SKM-1 treated with dmso at 0.1 percent for 144 hours (cell line): Measurements from ENCODE around the gene SLC6A11.
A peak's percentile ranks its signal among the peaks of the same experiment; 100 is the strongest.

Experiments
- DNase-seq: peaks from one replicate; lab custom pipeline; 2025; ENCODE audit not compliant: unreplicated experiment; lab: John Stamatoyannopoulos, UW

Gene SLC6A11

DNA sequence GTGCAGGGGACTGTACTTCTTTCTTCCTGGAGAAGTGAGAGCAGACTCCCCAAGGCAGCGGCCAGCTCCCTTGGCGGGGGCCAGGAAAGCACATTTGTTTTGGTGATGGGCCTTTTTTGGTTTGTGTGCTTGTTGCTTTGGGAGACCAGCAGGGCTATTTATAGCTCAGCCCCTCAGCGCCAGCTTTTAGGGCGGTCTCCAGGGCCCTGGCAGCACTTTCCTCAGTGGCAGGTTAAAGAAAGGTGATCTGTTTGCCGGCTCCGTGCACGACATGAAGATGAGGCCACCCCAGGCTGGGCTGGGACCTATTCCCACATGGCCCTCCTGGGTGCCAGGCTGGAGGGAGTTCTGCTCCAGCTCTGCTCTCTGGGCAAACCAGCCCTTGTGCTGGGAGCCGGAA is 21.8 kb downstream of the SLC6A11 start:
- DNase-seq = no peak

GRCh38 chr3:10839167-10839566 is 23.1 kb downstream of the SLC6A11 start:
- no peak for DNase-seq

GRCh38 chr3:10841100-10841499 is 25.1 kb downstream of the SLC6A11 start:
- no peak for DNase-seq

GRCh38 chr3:10843378-10843777 is 27.4 kb downstream of the SLC6A11 start:
- DNase-seq = no peak

DNA sequence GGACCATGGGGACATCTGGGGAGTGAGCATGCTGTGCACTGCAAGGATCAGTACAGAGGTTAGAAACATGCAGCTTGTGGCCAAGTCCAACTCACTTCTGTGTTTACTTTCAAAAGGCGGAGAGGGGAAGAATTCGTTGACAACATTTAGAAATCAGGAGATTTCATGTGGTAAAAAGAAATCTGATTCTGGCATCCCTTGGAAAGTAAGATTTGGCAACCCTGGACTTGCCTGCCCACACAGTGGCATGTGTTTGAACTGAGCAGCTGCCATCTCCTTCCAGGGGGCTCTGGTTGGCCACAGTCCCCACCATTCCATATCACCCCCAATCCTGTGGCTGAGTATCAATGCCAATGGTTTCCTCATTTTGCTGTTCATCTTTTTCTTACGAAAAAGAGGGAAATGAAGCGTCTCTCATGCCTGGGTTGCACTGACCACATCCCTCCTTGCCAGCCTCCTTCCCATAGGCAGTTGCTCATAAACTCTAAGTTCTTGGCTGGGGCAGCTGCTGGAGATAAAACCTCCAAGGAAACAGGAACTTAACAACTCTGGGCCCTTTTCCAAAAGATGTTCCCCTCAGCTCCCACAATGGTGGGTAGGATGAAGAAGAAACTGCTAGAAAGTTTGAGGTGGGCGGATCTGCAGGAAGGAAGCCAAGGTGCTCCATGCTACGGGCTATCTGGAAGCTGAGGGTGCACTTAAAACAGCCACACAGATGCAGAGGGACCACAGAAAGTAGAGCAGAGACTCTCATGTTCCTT is 29.2 kb downstream of the SLC6A11 start:
- peak; percentile 60 for DNase-seq

- DNase-seq = peak; percentile 83
Measured at GRCh38 chr3:10845839-10846656, 30.0 kb downstream of the SLC6A11 start.

GRCh38 chr3:10846657-10846975 is 30.6 kb downstream of the SLC6A11 start:
- no peak for DNase-seq

DNA sequence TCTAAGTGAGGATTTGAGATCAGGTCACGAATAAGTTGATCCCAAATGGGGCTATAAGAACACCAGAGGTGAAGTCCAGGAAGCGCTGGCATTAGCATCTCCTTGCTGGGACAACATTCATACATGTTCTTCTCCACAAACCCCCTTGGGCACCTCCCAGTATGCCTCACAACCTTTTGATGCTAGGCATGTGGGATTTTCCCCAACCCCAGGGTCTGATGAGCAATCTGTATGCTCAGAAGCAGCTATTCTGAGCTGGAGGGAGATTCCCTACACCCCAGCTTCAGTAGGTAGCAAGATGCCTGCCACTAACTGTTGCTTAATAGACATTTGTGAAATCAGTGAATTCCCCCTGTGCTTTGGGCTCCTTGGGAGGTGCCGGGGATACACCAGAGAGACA is 32.2 kb downstream of the SLC6A11 start:
- no peak for DNase-seq

GRCh38 chr3:10852066-10852808 is 36.2 kb downstream of the SLC6A11 start:
- DNase-seq = no peak

DNA sequence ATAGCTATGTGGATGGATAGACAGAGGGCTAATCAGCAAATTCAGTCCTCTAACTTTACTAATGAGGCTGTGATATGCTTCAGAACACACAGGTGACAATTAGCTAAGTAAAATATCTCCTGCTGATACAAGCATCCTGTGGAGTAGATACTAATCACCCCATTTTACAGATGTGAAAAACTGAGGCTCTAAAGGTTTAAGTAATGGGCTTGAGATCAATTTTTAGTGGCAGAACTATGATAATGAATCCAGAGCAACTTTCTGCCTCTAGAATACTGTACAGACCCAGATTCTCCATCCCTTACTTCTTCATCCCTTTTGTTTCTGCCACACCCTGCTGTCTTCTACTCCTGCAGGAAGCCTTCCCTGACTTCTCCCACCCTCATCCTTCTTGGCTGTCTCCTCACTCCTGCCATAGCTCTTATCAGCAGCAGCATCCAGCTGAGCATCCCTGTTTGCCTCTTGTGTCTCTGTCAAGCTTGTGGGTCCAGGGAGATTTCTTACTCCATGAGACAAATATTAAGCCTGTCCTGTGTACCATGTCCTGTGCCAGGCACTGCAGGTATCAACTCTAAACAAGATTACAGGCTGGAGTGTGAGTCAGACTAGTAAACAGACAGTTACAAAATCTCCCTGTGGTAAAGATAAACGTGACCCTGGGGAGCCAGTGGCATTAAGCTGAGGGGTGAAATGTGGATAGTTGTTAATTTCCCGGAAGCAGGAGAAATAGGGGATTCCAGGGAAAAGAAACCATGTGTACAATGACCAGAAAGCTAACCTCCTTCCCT is 39.2 kb downstream of the SLC6A11 start:
- DNase-seq = no peak

DNA sequence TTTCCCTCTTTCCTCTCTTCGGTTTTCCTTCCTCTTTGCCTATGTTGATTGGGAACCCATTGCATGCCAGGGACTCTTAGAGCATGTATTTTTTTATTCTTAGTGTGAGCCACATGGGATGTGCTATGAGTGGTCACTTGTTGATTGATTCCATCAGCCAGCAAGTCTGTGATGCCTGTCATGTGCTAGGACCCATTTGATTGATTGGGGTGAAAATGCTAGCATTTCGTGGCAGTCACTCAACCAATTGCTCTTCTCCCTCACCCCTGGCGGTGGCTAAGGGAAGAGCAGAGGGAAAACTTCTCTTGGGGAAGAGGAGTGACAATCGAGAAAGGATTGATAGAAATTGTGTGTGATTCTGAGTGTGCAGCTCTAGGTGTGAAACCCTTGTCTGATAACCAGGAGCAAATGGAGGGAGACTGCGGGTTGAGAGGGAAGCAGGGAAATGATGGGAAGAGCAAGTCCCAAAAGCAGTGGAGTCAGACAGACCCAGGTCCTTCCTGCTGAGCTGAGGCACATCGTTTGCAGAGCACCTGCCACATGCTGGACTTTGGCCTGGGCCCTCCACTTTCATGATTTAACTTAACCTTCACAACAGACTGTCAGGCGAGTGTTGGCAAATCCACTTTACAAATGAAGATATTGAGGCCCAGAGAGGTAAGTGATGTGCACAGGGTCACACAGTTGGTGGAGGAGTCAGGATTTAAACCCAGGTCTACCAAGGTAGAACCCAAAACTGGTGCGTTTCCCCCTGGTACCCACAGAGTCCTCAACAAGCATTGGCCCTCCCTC is 40.0 kb downstream of the SLC6A11 start:
- no peak for DNase-seq

- DNase-seq = no peak
Measured at GRCh38 chr3:10857235-10857634, 41.2 kb downstream of the SLC6A11 start.

DNA sequence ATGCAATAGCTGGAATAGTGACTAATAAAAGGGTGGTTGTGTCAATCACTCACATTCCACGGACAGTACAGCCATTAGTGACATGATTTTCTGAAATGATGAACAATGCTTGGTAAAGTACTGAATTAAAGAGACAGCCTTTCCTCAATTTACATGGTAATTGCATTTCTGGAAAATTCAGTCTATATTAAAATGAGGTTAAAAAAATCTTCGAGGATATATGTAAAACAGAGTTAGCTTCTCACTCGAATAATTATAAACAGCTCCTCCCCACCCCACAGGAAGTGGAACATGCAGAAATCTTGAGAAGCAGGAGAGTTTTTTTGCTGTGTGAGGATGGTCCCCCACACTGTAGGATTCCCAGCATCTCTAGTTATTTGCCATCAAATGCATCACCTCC is 42.1 kb downstream of the SLC6A11 start:
- DNase-seq = no peak

GRCh38 chr3:10867384-10867783 is 51.4 kb downstream of the SLC6A11 start:
- no peak for DNase-seq

- no peak for DNase-seq
Measured at GRCh38 chr3:10869460-10869859, 53.4 kb downstream of the SLC6A11 start.

- no peak for DNase-seq
Measured at GRCh38 chr3:10870296-10870695, 54.3 kb downstream of the SLC6A11 start.

GRCh38 chr3:10873415-10873814 is 57.4 kb downstream of the SLC6A11 start:
- no peak for DNase-seq

- DNase-seq = no peak
Measured at GRCh38 chr3:10875914-10876313, 59.9 kb downstream of the SLC6A11 start.

GRCh38 chr3:10876661-10877060 is 60.6 kb downstream of the SLC6A11 start:
- DNase-seq = no peak

DNA sequence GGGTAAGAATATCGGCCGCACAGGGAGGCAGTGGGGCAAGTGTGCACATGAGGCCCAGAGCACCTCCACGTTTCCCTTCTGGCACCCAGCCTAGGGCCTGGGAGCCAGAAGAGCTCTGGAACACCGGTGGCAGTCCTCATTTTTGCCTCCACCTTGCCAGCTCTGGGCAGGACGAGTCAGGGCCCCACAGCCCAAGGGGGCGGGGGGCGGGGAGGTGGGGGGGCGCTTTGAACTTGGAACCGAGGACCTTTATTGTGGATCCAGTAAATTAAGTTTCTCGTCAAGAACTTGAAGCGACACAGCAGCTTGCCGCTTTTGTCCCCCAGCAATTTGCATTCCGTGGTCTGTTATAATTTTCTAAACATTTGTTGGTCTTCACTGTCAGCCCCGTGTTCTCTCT is 66.8 kb downstream of the SLC6A11 start:
- DNase-seq = no peak
